Embryonic facial prominence (tissue), 1 donor: Measurements from ENCODE around the gene DMBT1.

Experiments used
- DNase-seq: peaks from one replicate; pipeline ENCODE4 v3.0.0-alpha.2; 2016; ENCODE audit errors: extremely low spot score

DMBT1 gene

DNA sequence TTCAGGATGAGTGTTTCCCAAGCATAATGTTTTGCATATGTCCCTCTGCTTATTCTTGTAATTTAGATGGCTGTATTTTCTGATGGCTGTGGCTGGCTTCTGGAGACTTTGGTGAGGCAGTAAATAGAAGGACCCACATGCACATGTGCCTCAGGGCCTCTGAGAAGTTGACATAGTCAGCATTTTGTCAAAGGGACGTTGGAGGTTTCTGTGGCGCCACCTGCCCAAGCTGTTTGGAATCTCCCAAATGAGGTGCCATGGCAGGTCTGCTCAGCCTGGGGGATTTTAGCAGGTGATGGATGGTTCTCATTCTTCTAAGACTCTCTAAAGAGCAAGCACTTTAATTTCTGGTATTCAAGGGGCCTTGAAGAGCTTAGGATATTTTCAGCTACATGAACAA is 109.3 kb downstream of the DMBT1 start:
- no peak for DNase-seq

DNA sequence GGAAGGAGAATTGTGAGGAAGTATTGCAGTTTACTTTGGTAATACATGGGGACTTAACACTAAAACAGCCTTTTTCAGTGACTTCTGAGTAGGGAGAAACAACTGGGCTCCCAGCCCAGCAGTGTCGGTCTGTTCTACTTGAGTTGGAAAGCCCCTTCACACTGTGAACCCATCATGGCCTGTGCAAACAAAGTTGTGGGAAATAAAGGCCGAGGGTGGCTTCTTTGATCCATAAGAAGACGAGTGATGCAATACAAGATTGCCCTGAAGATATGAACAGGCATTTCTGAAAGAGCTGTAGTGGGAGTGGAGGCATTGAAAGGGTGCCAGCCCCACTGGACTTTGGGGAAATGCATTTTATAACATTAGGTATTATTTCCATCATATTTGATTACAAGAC is 110.8 kb downstream of the DMBT1 start:
- DNase-seq: no peak

DNA sequence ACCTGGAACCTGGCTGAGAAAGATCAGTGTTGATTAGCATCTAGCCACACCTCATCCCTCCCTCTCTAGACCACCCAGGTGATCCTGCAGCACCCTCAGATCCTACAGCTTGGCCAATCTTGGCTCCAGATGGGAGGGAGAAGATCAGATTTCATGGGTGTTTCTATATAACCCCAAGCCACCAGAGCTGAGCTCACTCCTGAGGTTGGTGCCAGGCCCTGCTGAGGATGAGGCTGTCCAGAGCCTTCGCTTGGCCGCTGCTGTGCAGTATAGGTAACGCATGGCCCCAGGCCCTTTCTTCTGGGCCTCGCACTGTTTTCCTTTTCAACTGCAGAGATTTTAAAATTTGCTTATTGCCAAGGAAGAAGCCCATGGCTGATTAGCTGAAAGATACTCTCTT is 112.1 kb downstream of the DMBT1 start:
- no peak for DNase-seq

DNA sequence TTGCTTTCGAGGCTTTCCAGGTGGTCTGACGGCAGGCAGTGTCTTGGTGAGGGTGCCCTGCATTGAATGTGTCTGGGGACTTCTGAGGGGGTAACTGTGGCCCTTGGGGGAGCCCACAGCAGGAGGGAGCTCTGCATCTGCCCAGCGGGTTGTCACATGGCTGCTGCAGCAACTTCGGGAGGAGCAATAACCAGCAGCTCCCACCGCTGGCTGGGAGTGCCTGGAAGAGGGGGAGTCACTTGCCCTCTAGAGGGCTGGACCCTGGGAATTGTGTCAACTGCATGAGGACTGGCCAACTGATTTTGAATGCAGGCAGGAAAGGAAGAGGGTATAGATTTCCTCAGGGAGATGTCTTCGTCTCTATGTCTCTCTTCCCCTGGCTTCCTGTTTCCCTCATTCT is 112.7 kb downstream of the DMBT1 start:
- no peak for DNase-seq

DNA sequence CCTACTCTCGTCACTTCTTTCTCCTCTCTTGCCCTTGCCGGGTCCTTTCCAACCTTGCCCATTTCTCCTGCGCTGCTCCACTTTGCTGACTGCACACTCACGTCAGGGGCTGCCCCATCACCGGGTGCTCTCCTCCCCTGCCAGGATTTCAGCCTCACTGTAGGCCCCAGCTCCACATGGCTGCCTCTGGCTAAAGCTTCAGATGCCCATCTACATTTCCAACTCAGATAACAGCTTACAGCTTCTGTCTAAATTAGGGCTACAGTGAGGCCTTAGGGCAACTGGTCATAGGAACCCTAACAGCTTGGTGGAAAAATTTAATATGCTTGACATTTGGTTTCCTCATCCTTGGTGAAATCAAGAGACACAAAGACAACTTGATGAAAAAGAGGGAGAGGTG is 113.2 kb downstream of the DMBT1 start:
- DNase-seq: no peak

DNA sequence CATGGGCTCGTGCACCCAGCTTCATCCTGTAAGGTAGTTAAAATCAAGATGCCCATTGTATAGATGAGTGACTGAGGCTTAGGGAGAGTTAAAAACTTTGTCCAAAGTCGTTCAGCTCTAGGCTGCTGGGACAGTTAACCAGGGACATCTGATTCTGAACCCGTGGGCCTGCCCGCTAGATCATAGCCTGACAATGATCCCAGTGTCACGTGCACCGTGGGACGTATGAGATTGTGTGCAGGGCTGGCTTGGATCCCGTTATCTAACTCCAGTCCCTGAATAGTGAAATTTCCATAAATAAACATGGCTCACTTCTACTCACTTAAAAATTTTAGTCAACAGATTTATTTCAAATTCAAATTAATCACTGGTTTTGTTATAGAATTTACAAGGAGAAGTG is 114.2 kb downstream of the DMBT1 start:
- DNase-seq: no peak

DNA sequence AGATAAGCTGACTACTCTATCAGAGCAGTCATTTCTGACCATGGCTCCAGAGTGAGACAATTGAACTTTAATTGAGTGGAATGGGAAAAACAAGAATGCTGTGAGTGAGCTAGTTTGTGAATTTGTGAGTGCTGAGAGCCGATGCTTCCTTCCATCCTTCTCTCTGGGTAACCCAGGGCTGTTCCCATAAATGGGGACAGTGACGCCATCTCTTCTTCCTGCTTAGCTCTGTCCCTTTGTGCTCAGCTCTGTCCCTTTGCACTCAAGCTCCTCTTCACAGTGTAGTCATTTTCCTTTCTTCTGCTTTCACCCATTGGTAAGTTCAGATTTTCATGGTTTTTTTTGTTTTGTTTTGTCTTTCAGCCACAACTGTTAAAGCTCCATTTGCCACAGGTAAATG is 114.7 kb downstream of the DMBT1 start:
- no peak for DNase-seq

DNA sequence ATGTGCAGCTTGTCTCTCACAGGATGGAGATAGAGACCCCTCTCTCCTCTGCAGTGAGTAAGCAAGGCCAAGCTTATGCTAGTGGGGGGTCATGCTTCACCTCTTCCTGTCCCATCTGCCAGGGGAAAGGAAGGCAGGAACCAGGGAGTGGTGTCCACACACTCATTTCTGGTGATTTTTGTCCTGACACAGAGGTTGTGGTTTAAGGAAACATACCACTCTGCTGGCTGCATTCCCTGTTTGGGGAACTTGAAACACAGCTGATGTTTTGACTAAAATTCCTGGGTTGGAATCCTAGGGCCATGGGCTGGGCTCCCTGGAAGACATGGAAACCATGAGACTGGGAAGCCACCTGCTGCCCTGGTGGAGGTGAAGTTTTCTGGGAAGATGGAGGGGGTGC is 117.7 kb downstream of the DMBT1 start:
- DNase-seq: no peak

DNA sequence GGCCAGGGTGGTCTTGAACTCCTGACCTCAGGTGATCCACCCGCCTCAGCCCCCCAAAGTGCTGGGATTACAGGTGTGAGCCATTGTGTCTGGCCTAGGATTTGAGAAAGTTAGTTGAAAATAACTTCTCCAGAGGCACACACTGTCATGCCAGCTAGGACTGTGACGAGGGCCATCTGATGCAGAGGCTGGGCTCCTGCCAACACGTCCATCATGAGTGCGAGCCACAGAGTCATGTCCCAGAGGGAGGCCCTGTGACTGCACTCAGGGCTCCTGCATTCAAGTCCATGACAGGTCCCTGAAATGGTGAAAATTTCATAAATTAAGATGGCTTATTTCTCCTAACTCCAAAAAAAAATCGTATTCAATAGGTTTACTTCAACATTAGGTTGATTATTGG is 122.0 kb downstream of the DMBT1 start:
- DNase-seq: no peak

DNA sequence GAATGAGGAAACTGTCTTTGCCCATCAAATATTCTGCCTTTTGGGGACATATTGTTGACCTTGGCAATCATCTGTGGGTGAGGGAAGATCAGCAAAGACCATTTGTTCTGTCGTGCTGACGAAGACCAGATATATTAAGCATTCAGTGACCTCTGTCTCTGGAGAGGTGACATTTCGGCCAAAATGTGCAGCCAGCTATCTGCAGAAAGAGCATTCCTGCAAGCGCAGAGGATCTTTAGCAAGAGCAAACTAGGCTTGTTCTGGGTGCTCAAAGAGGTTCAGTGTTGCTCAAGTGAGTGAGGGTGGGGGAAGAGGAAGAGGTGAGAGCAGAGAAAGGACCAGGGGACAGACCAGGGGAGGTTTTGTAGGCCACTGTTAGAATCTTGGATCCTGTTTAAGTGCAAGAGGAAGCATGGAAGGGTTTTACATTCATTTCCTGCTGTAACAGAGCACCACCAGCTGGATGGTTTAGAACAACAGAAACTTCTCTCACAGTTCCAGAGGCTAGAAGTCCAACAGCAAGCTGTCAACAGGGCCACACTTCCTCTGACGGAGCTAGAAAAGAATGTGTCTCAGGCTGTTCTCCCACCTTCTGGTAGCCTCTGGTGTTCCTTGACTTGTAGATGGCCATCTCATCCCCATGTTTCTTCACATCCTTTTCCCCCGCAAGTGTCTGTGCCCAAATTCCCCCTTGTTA is 127.9 kb downstream of the DMBT1 start:
- DNase-seq: no peak

DNA sequence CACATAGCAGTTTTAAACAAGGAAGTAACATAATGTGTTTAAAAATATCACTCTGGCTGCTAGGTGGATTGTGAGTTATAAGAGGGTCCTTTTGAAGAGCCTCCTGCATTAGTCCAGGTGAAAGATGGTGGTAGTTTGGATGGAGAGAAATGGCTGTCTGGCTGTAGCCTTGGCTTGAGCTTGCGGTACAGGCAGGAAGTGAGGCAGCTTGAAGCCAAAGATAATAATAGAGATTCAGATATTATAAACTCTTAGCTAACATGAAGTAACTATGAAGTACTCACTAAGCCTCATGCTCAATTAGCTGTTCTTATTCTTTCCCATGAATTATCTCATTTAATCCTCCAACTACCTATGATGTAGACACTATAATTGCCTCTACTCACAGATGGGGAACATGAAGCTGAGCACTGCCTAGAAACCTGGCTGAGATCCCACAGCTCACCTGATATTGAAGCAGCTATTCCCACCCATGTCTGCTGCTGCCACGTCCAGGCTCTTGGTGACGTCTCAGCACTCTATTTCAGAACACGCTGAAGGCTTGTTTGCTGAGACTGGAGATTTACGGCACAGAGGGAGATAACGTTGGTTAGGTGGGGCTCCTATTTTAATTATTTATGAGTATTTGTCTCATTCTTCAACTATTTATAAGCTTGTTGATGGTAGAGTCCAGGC is 128.7 kb downstream of the DMBT1 start:
- no peak for DNase-seq

DNA sequence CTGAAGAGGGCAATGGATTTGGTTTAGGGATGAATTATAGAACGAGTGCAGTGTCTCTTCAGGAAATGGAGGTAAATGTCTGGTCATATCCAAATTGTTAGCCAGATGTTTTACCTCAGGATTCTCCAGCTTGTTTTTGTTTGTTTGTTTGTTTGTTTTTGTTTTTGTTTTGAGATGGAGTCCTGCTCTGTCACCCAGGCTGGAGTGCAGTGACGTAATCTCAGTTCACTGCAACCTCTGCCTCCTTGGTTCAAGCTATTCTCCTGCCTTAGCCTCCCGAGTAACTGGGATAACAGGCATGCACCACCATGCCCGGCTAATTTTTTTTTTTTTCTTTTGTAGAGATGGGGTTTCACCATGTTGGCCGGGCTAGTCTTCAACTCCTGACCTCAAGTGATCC is 132.2 kb downstream of the DMBT1 start:
- DNase-seq: no peak
